Measurements from ENCODE around the gene MT3.

DNA sequence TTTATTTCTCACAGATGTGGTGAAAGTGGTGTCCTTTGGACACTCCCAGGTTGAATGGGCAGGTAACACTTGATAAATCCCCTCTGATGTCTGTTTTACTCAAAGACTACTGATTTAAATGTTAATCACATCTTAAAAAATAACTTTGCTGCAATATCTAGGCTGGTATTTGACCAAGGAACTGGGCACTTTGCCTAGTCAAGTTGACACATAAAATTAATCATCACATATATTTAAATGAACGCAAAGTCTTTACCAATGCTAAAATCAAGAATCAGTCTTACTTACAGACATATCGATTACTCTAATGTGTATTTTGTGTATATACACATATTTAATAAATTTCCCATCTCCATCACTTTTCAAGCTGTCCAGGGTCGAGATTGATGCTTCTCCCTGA is 26.0 kb downstream of the MT3 start:
- TF ChIP-seq ZFP69B (tag by site-specific recombination; IDR thresholded peaks at IDR 0.05) = no peak
- TF ChIP-seq GLIS1 (tag by site-specific recombination; IDR thresholded peaks at IDR 0.05) = no peak
- TF ChIP-seq ZNF558 (tag by site-specific recombination; IDR thresholded peaks at IDR 0.05) = no peak
- no peak for TF ChIP-seq ZBTB1 (tag by site-specific recombination; IDR thresholded peaks at IDR 0.05)
- TF ChIP-seq ZNF23 (tag by site-specific recombination; IDR thresholded peaks at IDR 0.05; ENCODE audit: borderline replicate concordance) = no peak
- TF ChIP-seq ZSCAN30 (tag by site-specific recombination; IDR thresholded peaks at IDR 0.05) = no peak
- TF ChIP-seq, protein P1, sequence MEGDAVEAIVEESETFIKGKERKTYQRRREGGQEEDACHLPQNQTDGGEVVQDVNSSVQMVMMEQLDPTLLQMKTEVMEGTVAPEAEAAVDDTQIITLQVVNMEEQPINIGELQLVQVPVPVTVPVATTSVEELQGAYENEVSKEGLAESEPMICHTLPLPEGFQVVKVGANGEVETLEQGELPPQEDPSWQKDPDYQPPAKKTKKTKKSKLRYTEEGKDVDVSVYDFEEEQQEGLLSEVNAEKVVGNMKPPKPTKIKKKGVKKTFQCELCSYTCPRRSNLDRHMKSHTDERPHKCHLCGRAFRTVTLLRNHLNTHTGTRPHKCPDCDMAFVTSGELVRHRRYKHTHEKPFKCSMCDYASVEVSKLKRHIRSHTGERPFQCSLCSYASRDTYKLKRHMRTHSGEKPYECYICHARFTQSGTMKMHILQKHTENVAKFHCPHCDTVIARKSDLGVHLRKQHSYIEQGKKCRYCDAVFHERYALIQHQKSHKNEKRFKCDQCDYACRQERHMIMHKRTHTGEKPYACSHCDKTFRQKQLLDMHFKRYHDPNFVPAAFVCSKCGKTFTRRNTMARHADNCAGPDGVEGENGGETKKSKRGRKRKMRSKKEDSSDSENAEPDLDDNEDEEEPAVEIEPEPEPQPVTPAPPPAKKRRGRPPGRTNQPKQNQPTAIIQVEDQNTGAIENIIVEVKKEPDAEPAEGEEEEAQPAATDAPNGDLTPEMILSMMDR (tag by site-specific recombination; IDR thresholded peaks at IDR 0.05) = no peak
- no peak for TF ChIP-seq ZNF561 (tag by site-specific recombination; IDR thresholded peaks at IDR 0.05; ENCODE audit: borderline replicate concordance)
- TF ChIP-seq ZNF621 (tag by site-specific recombination; IDR thresholded peaks at IDR 0.05) = no peak
- no peak for TF ChIP-seq SCRT1 (tag by site-specific recombination; IDR thresholded peaks at IDR 0.05; ENCODE audit: borderline replicate concordance)
- TF ChIP-seq HOXA7 (CRISPR knock-in tag; IDR thresholded peaks at IDR 0.05; ENCODE audit: borderline replicate concordance) = no peak
- TF ChIP-seq TCF7L2 (IDR thresholded peaks at IDR 0.05; ENCODE audit: borderline replicate concordance, low read depth, low read length) = no peak

All from HEK293 (cell line).